Skeletal muscle satellite cell (primary cell): ENCODE measurements around the gene UQCRFS1.

ENCODE experiments used
- H3K27me3 ChIP-seq: 2 replicates; pipeline ENCODE4 v1.7.0; 2013; ENCODE audit warnings: low read length; ENCODE audit not compliant: control insufficient read depth, insufficient read depth
- H3K36me3 ChIP-seq: 2 replicates; pipeline ENCODE4 v1.7.0; 2013; ENCODE audit warnings: mild to moderate bottlenecking, control low read depth, low read length; ENCODE audit not compliant: insufficient read depth
- H3K4me1 ChIP-seq: 2 replicates; pipeline ENCODE4 v1.7.0; 2013; ENCODE audit warnings: low read length; ENCODE audit not compliant: control insufficient read depth, insufficient read depth
- H3K4me2 ChIP-seq: 2 replicates; pipeline ENCODE4 v1.7.0; 2013; ENCODE audit warnings: mild to moderate bottlenecking, low read length
- H3K4me3 ChIP-seq: 2 replicates; pipeline ENCODE4 v1.7.0; 2013; ENCODE audit warnings: low read length
- H3K9ac ChIP-seq: 2 replicates; pipeline ENCODE4 v1.7.0; 2013; ENCODE audit warnings: mild to moderate bottlenecking, low read depth, low read length, moderate library complexity
- H3K9me3 ChIP-seq: replicated peaks from 2 replicates; pipeline ENCODE4 v1.7.0; 2013; ENCODE audit warnings: mild to moderate bottlenecking, control low read depth, low read length

UQCRFS1 gene

DNA sequence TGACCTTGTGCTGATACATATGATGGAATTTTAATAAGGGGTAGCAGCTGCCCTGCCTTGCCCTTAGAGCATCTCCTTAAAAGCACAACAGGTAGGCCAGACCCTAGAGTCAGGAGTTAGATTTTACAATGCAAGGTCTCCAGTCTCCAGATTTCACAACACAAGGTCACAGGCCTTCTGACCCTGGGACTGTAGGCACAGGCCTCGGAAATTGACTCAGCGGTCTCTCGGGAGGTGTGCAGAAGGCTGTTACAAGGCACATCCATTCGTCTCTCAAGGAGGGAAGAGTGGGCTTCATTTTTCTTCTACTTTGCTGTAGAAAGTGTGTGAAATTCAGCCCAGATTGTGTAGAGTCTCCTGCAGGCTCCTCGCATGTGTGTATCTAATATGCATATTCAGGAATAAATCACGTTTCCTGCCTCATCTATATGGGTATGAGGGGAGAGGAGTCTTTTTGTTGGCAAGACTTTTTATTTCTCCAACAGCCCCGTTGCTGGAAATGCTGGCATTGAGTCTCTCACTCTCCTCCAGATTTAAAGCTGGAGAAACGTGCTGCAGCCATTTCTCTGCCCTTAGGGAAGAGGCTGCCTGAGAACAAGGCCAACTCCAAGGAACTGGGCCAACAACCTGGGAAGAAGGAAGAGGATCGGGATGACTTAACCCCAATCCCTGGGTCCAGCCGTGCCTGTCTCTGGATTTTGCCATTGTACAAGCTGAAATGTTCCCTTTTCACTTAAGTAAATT is 24.5 kb downstream of the UQCRFS1 start:
- H3K27me3 ChIP-seq, result peaks cover 9% of the 10 kb centered on the region
- no peaks in the 10 kb centered on the region for H3K9me3 ChIP-seq
- no peaks in the 10 kb centered on the region for H3K36me3 ChIP-seq
- H3K9ac ChIP-seq, result no peak overlapping the region
- no peak overlapping the region for H3K4me2 ChIP-seq
- H3K4me1 ChIP-seq, result no peaks in the 10 kb centered on the region
- no peak overlapping the region for H3K4me3 ChIP-seq

DNA sequence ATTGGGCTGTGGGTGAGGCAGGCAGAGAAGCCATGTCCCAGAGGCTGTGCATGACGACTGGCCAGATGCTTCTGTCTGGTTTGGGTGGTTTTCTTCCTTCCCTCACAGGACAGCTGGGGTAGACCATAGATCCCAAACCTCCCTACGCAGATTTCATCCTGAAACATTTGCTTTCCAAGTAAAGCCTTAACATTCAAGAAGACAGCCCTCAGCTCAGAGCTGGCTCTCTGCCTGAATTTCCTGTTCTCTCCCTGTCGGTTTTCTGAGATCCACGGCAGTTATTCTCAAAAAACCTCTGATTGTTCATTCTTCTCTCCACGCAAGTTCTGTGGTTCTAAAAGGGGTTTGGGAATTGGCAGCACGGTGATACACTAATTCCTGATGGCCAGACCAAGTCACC is 25.3 kb downstream of the UQCRFS1 start:
- Histone ChIP-seq H3K4me2 (no peak overlapping the region), H3K4me3 (no peak overlapping the region), H3K9me3 (no peaks in the 10 kb centered on the region), H3K36me3 (no peaks in the 10 kb centered on the region), H3K4me1 (no peaks in the 10 kb centered on the region), H3K27me3 (peaks cover 5% of the 10 kb centered on the region), H3K9ac (no peak overlapping the region)

DNA sequence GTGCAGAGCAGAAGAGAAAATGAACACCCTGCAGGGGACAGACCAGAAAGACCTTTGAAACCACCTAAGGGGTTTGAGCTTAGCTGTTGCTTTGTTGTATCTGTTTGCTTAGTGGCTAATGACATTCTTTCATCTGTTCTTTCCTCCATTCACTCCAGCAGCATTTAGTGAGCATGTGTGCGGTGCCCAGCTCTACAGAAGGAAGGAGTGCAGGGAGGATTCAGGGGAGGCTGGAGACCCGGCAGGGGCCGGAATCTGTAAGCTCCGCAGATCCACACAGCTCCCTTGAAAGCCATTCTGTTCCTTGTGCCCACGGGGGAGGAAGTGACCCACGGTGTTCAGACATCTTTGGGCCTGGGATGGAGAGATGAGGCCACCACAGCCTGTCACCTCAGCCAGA is 27.5 kb downstream of the UQCRFS1 start:
- no peak overlapping the region for H3K4me3 ChIP-seq
- no peaks in the 10 kb centered on the region for H3K9me3 ChIP-seq
- H3K4me1 ChIP-seq, result no peaks in the 10 kb centered on the region
- no peak overlapping the region for H3K9ac ChIP-seq
- H3K27me3 ChIP-seq, result peaks cover 5% of the 10 kb centered on the region
- no peak overlapping the region for H3K4me2 ChIP-seq
- no peaks in the 10 kb centered on the region for H3K36me3 ChIP-seq

DNA sequence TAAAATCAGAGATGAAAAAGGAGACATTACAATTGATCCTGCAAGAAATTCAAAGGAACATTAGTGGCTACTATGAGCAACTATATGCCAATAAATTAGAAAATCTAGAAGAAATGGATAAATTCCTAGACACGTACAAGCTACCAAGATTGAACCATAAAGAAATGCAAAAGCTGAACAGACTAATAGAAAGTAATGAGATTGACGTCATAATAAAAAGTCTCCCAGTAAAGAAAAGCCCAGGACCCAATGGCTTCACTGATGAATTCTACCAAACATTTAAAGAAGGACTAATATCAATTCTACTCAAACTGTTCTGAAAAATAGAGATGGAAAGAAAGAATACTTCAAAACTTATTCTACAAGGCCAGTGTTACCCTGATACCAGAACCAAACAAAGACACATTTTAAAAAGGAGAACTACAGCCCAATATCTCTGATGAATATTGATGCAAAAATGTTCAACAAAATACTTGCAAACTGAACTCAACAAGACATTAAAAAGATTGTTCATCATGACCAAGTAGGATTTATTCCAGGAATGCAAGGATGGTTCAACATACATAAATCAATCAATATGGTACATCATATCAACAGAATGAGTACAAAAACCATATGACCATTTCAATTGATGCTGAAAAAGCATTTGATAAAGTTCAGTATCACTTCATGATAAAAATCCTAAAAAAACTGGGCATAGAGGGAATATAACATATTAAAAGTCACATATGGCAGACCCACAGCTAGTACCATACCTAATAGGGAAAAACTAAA is 35.8 kb downstream of the UQCRFS1 start:
- Histone ChIP-seq H3K4me1 (no peaks in the 10 kb centered on the region), H3K9ac (no peak overlapping the region), H3K4me2 (no peak overlapping the region), H3K9me3 (no peaks in the 10 kb centered on the region), H3K4me3 (no peak overlapping the region), H3K36me3 (no peaks in the 10 kb centered on the region), H3K27me3 (no peaks in the 10 kb centered on the region)

- no peaks in the 10 kb centered on the region for H3K36me3 ChIP-seq
- H3K9me3 ChIP-seq, result no peaks in the 10 kb centered on the region
- H3K27me3 ChIP-seq, result no peaks in the 10 kb centered on the region
- H3K4me2 ChIP-seq, result no peak overlapping the region
- no peak overlapping the region for H3K4me3 ChIP-seq
- H3K9ac ChIP-seq, result no peak overlapping the region
- H3K4me1 ChIP-seq, result no peaks in the 10 kb centered on the region
These were observed 39.1 kb downstream of the UQCRFS1 start for GRCh38 chr19:29173896-29174295.

DNA sequence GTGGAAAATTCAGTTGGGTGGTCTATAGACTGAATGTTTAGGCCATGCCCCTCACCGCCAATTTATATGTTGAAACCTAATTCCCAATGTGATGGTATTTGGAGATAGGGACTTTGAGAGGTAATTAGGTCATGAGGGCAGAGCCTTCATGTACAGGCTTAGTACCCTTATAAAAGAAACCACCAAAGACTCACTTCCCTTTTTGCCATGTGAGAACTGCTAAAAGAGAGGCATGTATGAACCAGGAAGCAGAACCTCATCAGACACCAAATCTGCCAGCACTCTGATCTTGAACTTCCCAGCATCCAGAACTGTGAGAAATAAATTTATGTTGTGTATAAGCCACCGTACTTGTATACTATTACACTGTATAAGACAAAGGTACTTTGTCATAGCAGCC is 40.6 kb downstream of the UQCRFS1 start:
- H3K4me2 ChIP-seq, result no peak overlapping the region
- H3K9ac ChIP-seq, result no peak overlapping the region
- H3K4me3 ChIP-seq, result no peak overlapping the region
- no peaks in the 10 kb centered on the region for H3K36me3 ChIP-seq
- no peaks in the 10 kb centered on the region for H3K27me3 ChIP-seq
- H3K9me3 ChIP-seq, result no peaks in the 10 kb centered on the region
- H3K4me1 ChIP-seq, result no peaks in the 10 kb centered on the region

DNA sequence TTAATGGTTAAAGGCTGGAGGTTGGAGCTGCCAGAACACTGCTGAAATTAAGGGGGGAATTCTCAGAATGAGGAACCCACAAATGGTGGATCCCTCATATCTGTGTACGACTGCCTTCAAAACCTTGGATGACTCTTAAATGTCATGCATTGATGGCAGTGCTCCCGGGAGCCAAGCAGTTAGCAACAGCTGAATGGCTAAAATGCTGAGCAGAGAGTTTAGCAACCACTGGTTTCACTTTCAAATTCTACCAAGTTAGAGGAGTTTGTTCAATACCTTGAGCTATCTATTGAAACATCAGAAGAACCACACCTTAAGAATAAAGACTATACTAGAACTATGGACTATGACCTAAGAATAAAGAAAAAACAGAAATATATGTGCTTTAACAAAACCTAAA is 41.4 kb downstream of the UQCRFS1 start:
- no peak overlapping the region for H3K9ac ChIP-seq

DNA sequence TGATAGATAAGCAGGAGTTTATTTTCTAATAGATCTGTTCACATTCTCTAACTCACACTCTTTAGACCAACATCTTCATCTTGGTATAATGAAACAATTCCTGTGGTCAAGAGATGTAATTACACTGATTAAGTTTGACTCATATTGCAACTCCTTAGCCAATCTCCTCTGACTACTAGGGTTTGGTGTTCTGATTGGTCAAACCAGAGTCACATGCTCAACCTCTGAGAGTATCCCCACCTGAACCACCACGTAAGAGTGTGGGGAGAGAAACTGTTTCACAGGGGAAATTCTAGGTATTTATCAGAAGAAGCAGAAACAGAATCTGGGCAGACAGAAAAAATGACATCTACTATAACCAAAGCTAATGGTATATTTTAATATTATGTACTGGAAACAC is 42.4 kb downstream of the UQCRFS1 start:
- no peak overlapping the region for H3K9ac ChIP-seq
- no peaks in the 10 kb centered on the region for H3K36me3 ChIP-seq
- no peaks in the 10 kb centered on the region for H3K27me3 ChIP-seq
- H3K4me1 ChIP-seq, result no peaks in the 10 kb centered on the region
- no peak overlapping the region for H3K4me3 ChIP-seq
- H3K4me2 ChIP-seq, result no peak overlapping the region
- no peaks in the 10 kb centered on the region for H3K9me3 ChIP-seq

More for the DNA sequence above, 41.4 kb downstream of the UQCRFS1 start:
- no peak overlapping the region for H3K4me2 ChIP-seq
- no peaks in the 10 kb centered on the region for H3K9me3 ChIP-seq
- H3K4me1 ChIP-seq, result no peaks in the 10 kb centered on the region
- no peaks in the 10 kb centered on the region for H3K27me3 ChIP-seq
- H3K36me3 ChIP-seq, result no peaks in the 10 kb centered on the region
- H3K4me3 ChIP-seq, result no peak overlapping the region

GRCh38 chr19:29162694-29163093 is 50.3 kb downstream of the UQCRFS1 start:
- no peaks in the 10 kb centered on the region for H3K27me3 ChIP-seq
- H3K4me1 ChIP-seq, result no peaks in the 10 kb centered on the region
- no peaks in the 10 kb centered on the region for H3K9me3 ChIP-seq
- no peak overlapping the region for H3K9ac ChIP-seq
- H3K4me3 ChIP-seq, result no peak overlapping the region
- H3K36me3 ChIP-seq, result no peaks in the 10 kb centered on the region
- no peak overlapping the region for H3K4me2 ChIP-seq

DNA sequence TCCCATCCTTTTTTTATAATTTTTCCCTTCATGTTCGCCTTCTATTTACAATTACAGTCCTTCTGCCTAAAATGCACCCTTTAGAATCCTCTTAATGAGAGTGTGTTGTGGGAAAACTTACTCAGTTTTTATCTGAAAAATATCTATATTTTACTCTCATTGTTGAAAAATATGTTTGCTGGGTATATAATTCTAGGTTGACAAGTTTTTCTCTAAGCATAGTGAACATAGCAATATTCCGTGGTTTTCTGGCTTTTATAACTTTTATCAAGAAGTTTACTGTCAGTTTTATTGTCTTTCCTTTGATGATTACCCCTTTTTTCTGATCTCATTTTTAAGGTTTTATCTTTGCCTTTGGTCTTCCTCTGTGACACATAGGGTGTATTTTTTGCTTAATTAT is 57.3 kb downstream of the UQCRFS1 start:
- Histone ChIP-seq H3K27me3 (no peaks in the 10 kb centered on the region), H3K4me3 (no peak overlapping the region), H3K4me1 (no peaks in the 10 kb centered on the region), H3K36me3 (no peaks in the 10 kb centered on the region), H3K9me3 (no peaks in the 10 kb centered on the region), H3K4me2 (no peak overlapping the region), H3K9ac (no peak overlapping the region)
